ENCODE results near the gene ZNF580. TPM values are rescaled to one million over a fixed set of nuclear protein-coding genes. Genes with fewer than 3 reads are reported as not detected.

ZNF580 gene
- total and polyA plus RNA-seq, 10 of the 15 experiments (the other 5 are each of a cell fraction or from before 2014, with no cell fraction given) = 2.3 to 31.8 (median 10.0) TPM

GRCh38 chr19:55671054-55671378 lies 30.2 kb downstream of the ZNF580 start:
- ChIA-PET SMC1A (ENCODE audit: uncharacterized antibody, unreplicated experiment) (interaction anchor here (1.4 to 1.6 kb wide), 2 partner anchors 14 to 38 kb away, joined by 6 to 15 read pairs; no protein-coding TSS in a partner anchor), POLR2A (interaction anchor here (0.6 to 1.2 kb wide), 3 partner anchors 14 to 1499 kb away, joined by 3 to 5 read pairs (median 4); no protein-coding TSS in a partner anchor), CTCF (interaction anchor here (0.6 to 3.6 kb wide), 6 partner anchors 14 to 139 kb away, joined by 3 to 33 read pairs (median 8); no protein-coding TSS in a partner anchor), RAD21 (ENCODE audit: unreplicated experiment) (interaction anchor here (1.5 to 1.9 kb wide), 2 partner anchors 13 to 38 kb away, joined by 9 to 11 read pairs; no protein-coding TSS in a partner anchor)
- intact Hi-C loops (cut with micrococcal nuclease; ENCODE audit: unreplicated experiment) = no loop called here
- no peaks in the 10 kb centered on the region for H3K9me3 ChIP-seq (replicated peaks; ENCODE audit: control insufficient read depth, insufficient read depth, low read length)
- no peak overlapping the region for H3K4me2 ChIP-seq (ENCODE audit: control insufficient read depth, insufficient read depth)
- no peak for TF ChIP-seq SMC3 (IDR thresholded peaks at IDR 0.05; ENCODE audit: borderline replicate concordance, low read length)
- no peak for TF ChIP-seq BCLAF1 (IDR thresholded peaks at IDR 0.05)
- TF ChIP-seq HDGF (IDR thresholded peaks at IDR 0.05) = no peak
- no peak for TF ChIP-seq PKNOX1 (IDR thresholded peaks at IDR 0.05)
- TF ChIP-seq NR2C2 (IDR thresholded peaks at IDR 0.05; ENCODE audit: borderline replicate concordance, control insufficient read depth, insufficient read length, low read depth) = no peak
- TF ChIP-seq MEF2B (IDR thresholded peaks at IDR 0.05; ENCODE audit: partially characterized antibody, poor library complexity, severe bottlenecking) = no peak
- no peak for TF ChIP-seq SUZ12 (IDR thresholded peaks at IDR 0.05; ENCODE audit: unreplicated experiment)
- no peak for TF ChIP-seq HDAC2 (IDR thresholded peaks at IDR 0.05)
- no peak for TF ChIP-seq SP1 (IDR thresholded peaks at IDR 0.05; ENCODE audit: low read depth, low read length)
- TF ChIP-seq POLR2AphosphoS5 (IDR thresholded peaks at IDR 0.05; ENCODE audit: low read length) = no peak
- no peak for TF ChIP-seq TCF7 (IDR thresholded peaks at IDR 0.05; ENCODE audit: borderline replicate concordance)
- no peak for TF ChIP-seq MTA2 (IDR thresholded peaks at IDR 0.05; ENCODE audit: low read depth)
- no peak for TF ChIP-seq NBN (IDR thresholded peaks at IDR 0.05)
- no peak for TF ChIP-seq EZH2 (IDR thresholded peaks at IDR 0.05; ENCODE audit: borderline replicate concordance, control insufficient read depth, low read depth, low read length)
- TF ChIP-seq IKZF2 (IDR thresholded peaks at IDR 0.05) = no peak
- no peak for TF ChIP-seq NR2C1 (IDR thresholded peaks at IDR 0.05)
- no peak for TF ChIP-seq SRF (IDR thresholded peaks at IDR 0.05; ENCODE audit: low read depth in 2 of 2, low read length in 2 of 2)
- no peak overlapping the region for H2AFZ ChIP-seq (ENCODE audit: control insufficient read depth, low read depth, low read length)
- H3K4me3 ChIP-seq = no peak overlapping the region
- H3K27me3 ChIP-seq (replicated peaks in 1 of 2; ENCODE audit: control insufficient read depth in 2 of 2, insufficient read depth in 2 of 2, low read length in 1 of 2) = no peaks in the 10 kb centered on the region
- DNase-seq (ENCODE audit: low read depth, low spot score) (no peak), FAIRE-seq (no peak), ATAC-seq (no peak)
- 97% methylated on average over 2 of the region's 2 CpGs for WGBS (ENCODE audit: insufficient coverage, insufficient replicate concordance, low lambda C conversion rate, missing lambda C conversion rate)
- H3K36me3 ChIP-seq (ENCODE audit: control insufficient read depth in 2 of 2, insufficient read depth in 2 of 2, low read length in 1 of 2) = peaks cover 22 to 44% of the 10 kb centered on the region in 2 experiments
- no peak overlapping the region for H3K27ac ChIP-seq (ENCODE audit: control insufficient read depth, insufficient read depth)
- peaks cover 16% of the 10 kb centered on the region for H4K20me1 ChIP-seq (ENCODE audit: control insufficient read depth, insufficient read depth)
- in situ Hi-C loops (cut with MboI) = loop anchor here (25.0 kb wide), 1 partner anchor 1534 kb away; the partner anchor contains the start of gene CNOT3
- no peak overlapping the region for H3K9ac ChIP-seq (ENCODE audit: control insufficient read depth, insufficient read depth, low read length)
- no peaks in the 10 kb centered on the region; the same call in 1 of the 2 replicates for H3K4me1 ChIP-seq (ENCODE audit: control insufficient read depth, insufficient read depth, low read length)
- H3K79me2 ChIP-seq (ENCODE audit: control insufficient read depth, insufficient read depth, low read length) = peaks cover 24% of the 10 kb centered on the region
- no TSS peak for BruUV-seq (replicated peaks)
